KBM-7 (cell line): ENCODE results near the gene MEST.

Source experiments
- DNase-seq: peaks from one replicate; pipeline ENCODE4 v3.0.0-alpha.2; 2015
- in situ Hi-C: fragments of 300-500 bp; cut with MboI; formaldehyde crosslinking; loops from 2 replicates; pipeline ENCODE4 v1.14.3; 2020; ENCODE audit warnings: low sequenced_read_pairs, low pct_unique_long_range_greater_than_20kb, mixed read lengths

MEST gene

GRCh38 chr7:130479716-130480400 lies 12.0 kb upstream of the MEST start:
- in situ Hi-C loops: no loop called here
- DNase-seq: peak; percentile 18

GRCh38 chr7:130481898-130482297 lies 10.0 kb upstream of the MEST start:
- in situ Hi-C loops: no loop called here
- DNase-seq: no peak

- no peak for DNase-seq
- in situ Hi-C loops: no loop called here
These were observed 8.9 kb upstream of the MEST start for GRCh38 chr7:130483031-130483430.

GRCh38 chr7:130485734-130486113 lies 6.2 kb upstream of the MEST start:
- DNase-seq: no peak
- in situ Hi-C loops: no loop called here

GRCh38 chr7:130486114-130486953 lies 5.6 kb upstream of the MEST start:
- in situ Hi-C loops: no loop called here
- DNase-seq: no peak

DNA sequence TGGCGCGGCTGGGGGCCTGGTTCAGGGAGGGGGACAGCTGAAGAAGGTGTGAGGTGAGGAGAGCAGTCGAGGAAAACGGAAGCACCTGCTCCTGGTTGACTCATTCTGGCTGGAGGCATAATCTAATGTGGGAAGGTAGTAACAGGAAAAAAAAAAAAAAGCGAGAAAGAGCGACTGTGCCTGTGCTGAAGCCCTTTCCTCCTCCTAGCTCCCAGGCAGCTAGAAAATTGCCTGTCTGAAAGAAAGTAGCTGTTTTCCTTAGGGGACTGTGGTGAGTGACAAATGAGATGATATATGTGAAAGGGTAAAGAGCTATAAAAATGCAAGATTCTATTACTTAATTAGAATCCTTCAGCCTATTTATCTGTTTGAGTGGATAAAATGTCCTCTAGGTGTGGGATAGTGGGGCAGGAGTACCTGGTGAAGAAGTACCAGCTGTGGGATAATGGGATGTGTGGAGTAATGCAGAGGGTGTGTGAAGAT lies 4.9 kb upstream of the MEST start:
- in situ Hi-C loops: no loop called here

DNA sequence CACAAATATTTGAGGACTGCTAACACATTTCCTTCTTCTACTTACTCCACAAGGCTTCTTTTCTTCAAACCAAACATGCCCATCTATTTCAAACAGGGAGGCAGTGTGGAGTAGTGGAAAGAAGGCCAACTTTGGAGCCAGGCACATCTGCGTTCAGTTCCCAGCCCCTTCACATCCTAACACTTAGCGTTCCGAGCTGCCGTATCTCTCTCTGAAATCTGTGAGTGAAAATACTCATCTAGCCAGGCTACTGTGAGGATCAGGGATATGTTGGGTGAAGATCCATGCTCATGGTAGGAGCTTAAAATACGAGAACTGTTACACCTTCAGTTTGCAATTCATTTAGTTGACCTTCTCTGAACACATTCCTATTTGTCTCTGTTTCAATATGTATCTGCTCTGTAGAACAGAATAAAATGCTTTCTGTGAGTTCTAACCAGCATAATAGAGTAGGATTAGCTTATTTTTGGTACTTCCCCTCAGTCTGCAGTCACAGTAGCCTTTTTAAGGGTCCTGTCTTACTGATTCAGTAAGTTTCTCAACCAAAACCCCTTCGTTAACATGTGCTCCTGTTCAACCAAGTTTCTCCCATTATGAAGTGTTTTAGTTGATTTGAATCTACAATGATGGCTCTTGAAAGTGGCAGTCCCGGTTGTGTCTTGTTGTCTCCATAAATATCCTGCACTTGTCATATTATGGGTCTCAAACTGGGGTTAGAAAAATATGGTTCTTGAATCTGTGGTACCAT lies 3.3 kb upstream of the MEST start:
- no peak for DNase-seq
- in situ Hi-C loops: no loop called here

More for the DNA sequence above, 4.9 kb upstream of the MEST start:
- no peak for DNase-seq

DNA sequence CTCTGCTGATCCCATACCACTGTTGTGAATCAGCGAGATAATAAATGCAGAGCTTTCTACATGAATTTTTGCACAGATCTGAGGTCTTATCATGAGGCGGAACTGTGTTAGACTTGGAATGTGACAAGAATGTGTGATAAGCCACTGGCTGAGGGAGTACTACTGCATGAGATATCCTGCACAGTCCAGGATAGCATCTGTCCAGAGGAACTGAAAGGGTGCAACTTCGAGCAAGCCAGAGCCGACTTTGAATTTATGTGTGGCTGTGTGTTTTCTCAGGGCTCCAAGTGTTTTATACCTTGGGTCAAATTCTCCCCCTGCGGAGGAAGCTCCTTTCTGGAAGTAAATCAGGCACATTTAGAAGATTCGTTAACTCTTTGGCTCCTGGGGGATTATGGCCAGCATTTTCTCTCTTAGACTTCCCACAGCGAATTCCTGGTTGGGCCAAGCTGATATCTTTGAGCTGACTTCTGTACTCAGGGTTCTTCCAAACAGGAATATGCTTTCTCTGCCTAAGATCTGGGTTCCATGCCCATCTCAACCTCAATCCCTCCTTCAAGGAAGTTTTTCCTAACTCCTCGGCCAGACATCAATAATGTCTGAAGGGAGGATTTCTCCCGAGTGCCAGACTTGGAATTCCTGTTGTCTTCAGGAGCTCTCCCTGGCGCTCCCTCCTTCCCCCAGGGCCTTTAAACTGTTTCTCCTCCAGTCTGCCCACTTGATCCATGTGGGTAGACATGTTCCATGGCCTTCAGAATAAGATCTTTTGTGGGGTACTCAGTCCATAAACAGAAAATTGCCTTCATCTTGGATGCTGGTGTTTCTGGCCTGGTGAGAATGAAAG lies 2.5 kb upstream of the MEST start:
- no peak for DNase-seq
- in situ Hi-C loops: no loop called here

GRCh38 chr7:130490311-130490791 lies 1.5 kb upstream of the MEST start:
- DNase-seq: no peak
- in situ Hi-C loops: no loop called here

DNA sequence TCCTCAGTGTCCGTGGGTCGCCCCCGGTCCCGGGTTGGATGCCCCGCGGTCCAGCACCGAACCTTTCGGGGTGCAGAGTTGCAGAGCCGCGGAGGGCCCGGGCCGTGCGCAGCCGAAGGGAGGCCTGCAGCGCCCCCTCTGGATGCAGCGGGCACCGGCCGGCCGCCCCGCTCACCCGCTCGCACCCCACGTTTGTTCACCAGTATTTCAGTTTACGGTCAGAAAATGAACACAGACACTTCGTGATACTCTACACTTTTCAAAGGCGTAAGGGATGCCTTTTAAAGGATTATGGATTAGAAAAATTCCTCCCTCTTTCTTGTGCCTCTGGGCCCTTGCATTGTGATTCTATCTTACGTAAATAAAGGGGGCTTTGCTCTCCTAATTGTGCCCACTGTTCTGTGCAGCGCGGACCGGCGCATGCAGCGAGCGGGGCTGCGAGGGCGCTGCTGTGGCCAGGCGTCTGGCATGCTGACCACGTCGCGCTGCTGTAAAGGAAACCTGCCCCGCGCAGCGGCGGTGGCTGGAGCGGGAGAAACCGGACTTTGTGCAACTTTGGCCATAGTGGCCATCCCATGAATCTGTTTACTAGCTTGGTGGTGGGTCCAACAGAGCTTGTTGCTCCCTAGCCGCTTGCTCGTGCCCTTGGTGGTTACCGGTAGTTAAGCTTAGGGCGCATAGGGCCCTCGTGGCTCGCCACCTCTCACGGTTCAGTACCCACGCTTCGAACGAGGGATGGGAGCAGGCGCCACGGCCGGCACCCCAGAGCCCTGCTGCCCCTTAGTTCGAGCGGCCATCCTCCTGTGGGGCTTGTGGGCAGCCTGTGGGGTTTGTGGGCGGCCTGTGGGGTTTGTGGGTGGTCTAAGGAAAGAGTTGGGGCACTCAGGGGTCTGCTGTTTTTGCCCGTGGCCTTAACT lies 739 bp upstream of the MEST start:
- in situ Hi-C loops: no loop called here
- DNase-seq: no peak

DNA sequence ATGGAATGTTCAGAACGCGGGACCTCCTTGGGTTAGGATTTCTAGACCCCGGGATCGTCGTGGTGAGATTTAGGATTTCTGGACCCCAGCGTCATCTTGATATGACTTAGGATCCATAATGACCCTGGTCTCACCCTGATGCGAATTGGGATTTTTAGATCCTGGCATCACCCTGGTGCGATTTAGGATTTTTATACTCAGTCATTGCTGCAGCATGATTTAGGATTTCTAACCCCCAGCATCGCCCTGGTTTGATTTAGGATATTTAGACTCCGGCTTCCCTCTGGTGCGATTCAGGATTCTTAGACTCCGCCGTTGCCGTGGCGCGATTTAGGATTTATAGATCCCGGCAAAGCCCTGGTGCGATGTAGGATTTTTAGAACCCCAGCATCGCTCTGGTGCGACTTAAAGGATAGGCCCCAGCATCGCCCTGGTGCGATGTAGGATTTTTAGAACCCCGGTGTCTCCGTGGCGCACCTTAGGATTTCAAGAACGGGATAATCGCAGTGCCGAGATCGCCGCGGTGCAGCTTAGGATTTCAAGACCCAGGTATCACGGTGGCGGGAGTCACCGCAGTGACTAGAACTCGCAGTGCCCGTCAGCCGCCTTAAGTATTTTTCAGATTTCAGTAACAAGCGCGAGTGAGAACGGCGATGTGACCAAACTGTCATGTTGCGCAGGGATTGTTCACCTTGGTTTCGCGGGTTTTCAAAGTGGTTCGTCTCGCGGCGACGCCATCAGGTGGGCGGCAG lies 814 bp downstream of the MEST start:
- in situ Hi-C loops: no loop called here
- peak; percentile 10 for DNase-seq

DNA sequence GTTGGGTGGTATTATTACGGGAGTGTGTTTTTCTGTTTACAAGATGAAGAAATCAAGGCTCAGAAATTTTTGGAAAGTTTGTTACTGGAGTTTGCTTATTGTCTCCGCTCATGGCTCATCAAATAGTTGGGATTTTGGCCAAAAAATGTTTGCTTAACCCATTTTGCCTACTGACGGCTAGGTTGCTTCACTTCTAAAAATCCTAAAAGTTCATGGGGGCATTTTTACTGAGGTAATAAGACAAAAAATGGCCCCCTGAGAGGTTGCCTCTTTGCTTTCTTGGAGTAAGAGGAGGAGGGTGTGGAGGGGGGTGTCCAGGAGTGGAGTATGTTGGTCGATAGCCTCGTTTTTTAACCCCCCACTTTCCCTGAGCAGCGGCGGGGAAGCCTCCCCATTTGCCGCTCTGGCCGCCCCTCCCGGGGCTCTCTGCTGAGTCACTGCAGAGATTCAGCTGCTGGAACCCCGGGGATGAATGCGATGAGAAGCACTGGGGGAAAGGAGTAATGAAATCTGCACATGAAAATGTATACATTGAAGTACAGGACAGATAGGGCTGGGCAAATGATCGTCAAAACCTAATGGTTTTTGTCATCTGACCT lies 1.5 kb downstream of the MEST start:
- in situ Hi-C loops: no loop called here
- peak; percentile 7 for DNase-seq

DNA sequence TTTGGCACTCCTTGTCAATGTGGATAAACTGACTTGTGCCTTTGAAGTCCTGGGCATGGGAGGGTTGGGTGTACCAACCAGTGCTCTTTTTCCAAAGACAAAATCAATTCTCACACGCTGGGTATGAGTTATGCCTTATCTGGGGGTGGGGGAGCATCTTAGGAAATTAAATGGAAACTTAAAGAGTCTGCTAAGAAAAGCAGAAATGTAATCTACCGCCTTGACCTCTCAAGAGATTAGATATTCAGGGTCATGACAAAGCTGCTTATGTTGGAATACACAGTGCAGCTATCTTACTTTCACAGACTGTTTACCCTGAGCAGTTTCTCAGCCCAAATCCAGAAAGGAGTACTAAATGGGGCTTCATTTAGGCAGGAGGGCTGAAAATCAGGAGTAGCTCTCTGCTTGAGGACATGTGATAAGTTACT lies 2.6 kb downstream of the MEST start:
- in situ Hi-C loops: no loop called here
- no peak for DNase-seq

- DNase-seq: no peak
- in situ Hi-C loops: no loop called here
These were observed 8.6 kb downstream of the MEST start for GRCh38 chr7:130500463-130500862.

DNA sequence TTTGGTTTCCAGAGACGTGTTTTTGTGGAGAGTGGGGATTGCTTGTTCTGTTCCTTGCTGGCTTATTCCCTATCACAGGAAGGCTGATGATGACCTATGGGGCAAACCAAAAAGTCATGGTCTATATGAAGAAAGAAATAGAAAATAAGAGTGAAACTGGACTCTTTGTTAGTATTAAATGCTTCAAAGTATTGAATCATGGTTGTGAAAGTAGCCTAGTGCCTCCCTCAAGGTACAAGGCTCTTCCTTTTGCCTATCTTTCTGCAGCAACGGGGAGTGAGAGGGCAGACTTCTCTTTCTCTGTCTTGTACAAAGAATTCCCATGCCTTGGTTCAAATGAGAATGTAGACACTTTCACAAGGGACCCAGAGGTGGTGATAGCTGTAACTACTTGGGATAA lies 9.0 kb downstream of the MEST start:
- no peak for DNase-seq
- in situ Hi-C loops: no loop called here

GRCh38 chr7:130505753-130506152 lies 13.9 kb downstream of the MEST start:
- in situ Hi-C loops: no loop called here
- no peak for DNase-seq

- in situ Hi-C loops: no loop called here
- DNase-seq: no peak
These were observed 14.5 kb downstream of the MEST start for GRCh38 chr7:130506358-130506757.
